OCI-LY3 (cell line): ENCODE data around the gene OR5K3.

ENCODE experiments used
- H2AFZ ChIP-seq: fragments of 200-600, 300-600 bp; shearing (Covaris generic); 2 replicates; pipeline ENCODE4 v1.6.0; 2014; ENCODE audit warnings: antibody characterized with exemption, low read depth, low read length
- H3K27ac ChIP-seq: fragments of 200-600, 300-600 bp; sonication (generic); 2 replicates; pipeline ENCODE4 v1.5.1; 2014; ENCODE audit warnings: mild to moderate bottlenecking, low read length, moderate library complexity, mixed read lengths
- H3K27me3 ChIP-seq: fragments of 200-600, 300-600 bp; sonication (generic); 2 replicates; pipeline ENCODE4 v1.6.1; 2014; ENCODE audit warnings: low read depth, low read length, mixed read lengths
- H3K36me3 ChIP-seq: fragments of 200-600, 300-600 bp; sonication (generic); replicated peaks from 2 replicates; pipeline ENCODE3; 2014; ENCODE audit warnings: low read depth, low read length, mixed read lengths
- H3K4me1 ChIP-seq: fragments of 300-600, 200-600 bp; sonication (generic); 2 replicates; pipeline ENCODE4 v1.6.1; 2014; ENCODE audit warnings: low read length, mixed read lengths
- H3K4me2 ChIP-seq: fragments of 200-600, 300-600 bp; sonication (generic); 2 replicates; pipeline ENCODE4 v1.6.1; 2014; ENCODE audit warnings: low read length, mixed read lengths
- H3K4me3 ChIP-seq: fragments of 300-600, 200-600 bp; sonication (generic); 2 replicates; pipeline ENCODE4 v1.5.1; 2014; ENCODE audit warnings: antibody characterized with exemption, mild to moderate bottlenecking, low read length, moderate library complexity
- H3K79me2 ChIP-seq: fragments of 300-600, 200-600 bp; shearing (Covaris generic); 2 replicates; pipeline ENCODE4 v1.6.1; 2014; ENCODE audit warnings: mild to moderate bottlenecking, low read length, mixed read lengths
- H3K9ac ChIP-seq: fragments of 300-600, 200-600 bp; shearing (Covaris generic); 2 replicates; pipeline ENCODE4 v1.6.0; 2014; ENCODE audit warnings: mild to moderate bottlenecking, low read length, moderate library complexity
- H3K9me3 ChIP-seq: fragments of 200-600, 300-600 bp; shearing (Covaris generic); 2 replicates; pipeline ENCODE4 v1.6.1; 2014; ENCODE audit warnings: low read length, mixed read lengths; ENCODE audit not compliant: insufficient read depth
- H4K20me1 ChIP-seq: fragments of 200-600, 300-600 bp; sonication (generic); 2 replicates; pipeline ENCODE4 v1.6.1; 2016; ENCODE audit warnings: low read length, mixed read lengths; ENCODE audit not compliant: insufficient read depth
- EZH2phosphoT487 ChIP-seq: fragments of 200-600 bp; shearing (Covaris generic); IDR thresholded peaks from 2 replicates; pipeline ENCODE4 v1.6.1; 2018; ENCODE audit warnings: antibody characterized with exemption, mixed run types, low read depth
- TF ChIP-seq, protein P1 (sequence below): fragments of 200-600, 300-600 bp; sonication (generic); IDR thresholded peaks from 2 replicates; pipeline ENCODE4 v1.5.1; 2014; ENCODE audit warnings: antibody characterized with exemption, low read length, low read depth

The OR5K3 gene

DNA sequence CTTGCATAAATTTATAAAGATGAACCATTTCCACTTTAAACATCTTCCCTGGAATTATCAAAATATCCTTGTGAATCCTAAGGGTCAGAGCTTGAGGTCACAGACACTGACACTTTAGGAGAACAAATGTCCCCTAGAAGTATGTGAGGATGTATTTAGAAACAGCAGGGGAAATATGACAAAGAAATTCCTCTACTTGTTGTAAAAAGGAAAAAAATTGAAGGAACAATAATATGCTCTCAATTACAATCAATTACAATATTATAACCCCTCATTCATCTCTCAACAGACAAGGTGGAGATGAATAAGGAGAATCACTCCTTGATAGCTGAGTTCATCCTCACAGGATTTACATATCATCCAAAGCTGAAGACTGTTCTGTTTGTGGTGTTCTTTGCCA is at the start of gene OR5K3:
Gene OR5K3, plus strand, starts transcription at position 301 of the 400 bp plus-strand sequence. Its CDS starts 0 bp downstream, at position 301.
- Histone ChIP-seq H3K36me3 (no peaks in the 10 kb centered on the region), H3K4me3 (no peak within 1 kb of the TSS), H3K4me1 (no peaks in the 10 kb centered on the region), H2AFZ (no peak within 1 kb of the TSS), H3K27me3 (no peaks in the 10 kb centered on the region), H3K9ac (no peak within 1 kb of the TSS), H4K20me1 (no peaks in the 10 kb centered on the region), H3K9me3 (no peaks in the 10 kb centered on the region), H3K27ac (no peak within 1 kb of the TSS), H3K4me2 (no peak within 1 kb of the TSS), H3K79me2 (no peaks in the 10 kb centered on the region)
- TF ChIP-seq EZH2phosphoT487: no peak
- TF ChIP-seq, protein P1, sequence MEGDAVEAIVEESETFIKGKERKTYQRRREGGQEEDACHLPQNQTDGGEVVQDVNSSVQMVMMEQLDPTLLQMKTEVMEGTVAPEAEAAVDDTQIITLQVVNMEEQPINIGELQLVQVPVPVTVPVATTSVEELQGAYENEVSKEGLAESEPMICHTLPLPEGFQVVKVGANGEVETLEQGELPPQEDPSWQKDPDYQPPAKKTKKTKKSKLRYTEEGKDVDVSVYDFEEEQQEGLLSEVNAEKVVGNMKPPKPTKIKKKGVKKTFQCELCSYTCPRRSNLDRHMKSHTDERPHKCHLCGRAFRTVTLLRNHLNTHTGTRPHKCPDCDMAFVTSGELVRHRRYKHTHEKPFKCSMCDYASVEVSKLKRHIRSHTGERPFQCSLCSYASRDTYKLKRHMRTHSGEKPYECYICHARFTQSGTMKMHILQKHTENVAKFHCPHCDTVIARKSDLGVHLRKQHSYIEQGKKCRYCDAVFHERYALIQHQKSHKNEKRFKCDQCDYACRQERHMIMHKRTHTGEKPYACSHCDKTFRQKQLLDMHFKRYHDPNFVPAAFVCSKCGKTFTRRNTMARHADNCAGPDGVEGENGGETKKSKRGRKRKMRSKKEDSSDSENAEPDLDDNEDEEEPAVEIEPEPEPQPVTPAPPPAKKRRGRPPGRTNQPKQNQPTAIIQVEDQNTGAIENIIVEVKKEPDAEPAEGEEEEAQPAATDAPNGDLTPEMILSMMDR: no peak

- no peak for TF ChIP-seq EZH2phosphoT487
- TF ChIP-seq, protein P1: no peak
- Histone ChIP-seq H3K4me3 (no peak overlapping the region), H3K9me3 (no peaks in the 10 kb centered on the region), H3K4me2 (no peak overlapping the region), H3K27ac (no peak overlapping the region), H3K36me3 (no peaks in the 10 kb centered on the region), H2AFZ (no peak overlapping the region), H3K79me2 (no peaks in the 10 kb centered on the region), H3K27me3 (peaks cover 15% of the 10 kb centered on the region), H3K9ac (no peak overlapping the region), H4K20me1 (no peaks in the 10 kb centered on the region), H3K4me1 (0 out of 2 replicates have a peak, but pooled peaks cover 3% of the 10 kb centered on the region)
These were observed 48.7 kb upstream of the OR5K3 start for GRCh38 chr3:98341758-98342157.

- no peak overlapping the region for H3K4me3 ChIP-seq
- 0 out of 2 replicates have a peak, but pooled peaks cover 3% of the 10 kb centered on the region for H3K4me1 ChIP-seq
- H3K4me2 ChIP-seq: peak overlapping the region; percentile 31; the same call in 1 of the 2 replicates
- no peaks in the 10 kb centered on the region for H4K20me1 ChIP-seq
- TF ChIP-seq EZH2phosphoT487: no peak
- TF ChIP-seq, protein P1: peak; percentile 93
- no peaks in the 10 kb centered on the region for H3K36me3 ChIP-seq
- no peaks in the 10 kb centered on the region for H3K9me3 ChIP-seq
- H3K9ac ChIP-seq: no peak overlapping the region
- no peak overlapping the region for H2AFZ ChIP-seq
- peaks cover 21% of the 10 kb centered on the region for H3K27me3 ChIP-seq
- no peaks in the 10 kb centered on the region for H3K79me2 ChIP-seq
- no peak overlapping the region for H3K27ac ChIP-seq
These were observed 46.6 kb upstream of the OR5K3 start for GRCh38 chr3:98343647-98344507.

- H2AFZ ChIP-seq: no peak overlapping the region
- H4K20me1 ChIP-seq: no peaks in the 10 kb centered on the region
- no peak overlapping the region for H3K27ac ChIP-seq
- no peak overlapping the region for H3K4me2 ChIP-seq
- no peaks in the 10 kb centered on the region for H3K4me1 ChIP-seq
- TF ChIP-seq EZH2phosphoT487: no peak
- TF ChIP-seq, protein P1: no peak
- H3K79me2 ChIP-seq: no peaks in the 10 kb centered on the region
- no peak overlapping the region for H3K9ac ChIP-seq
- H3K9me3 ChIP-seq: no peaks in the 10 kb centered on the region
- no peaks in the 10 kb centered on the region for H3K36me3 ChIP-seq
- 0 out of 2 replicates have a peak, but pooled peaks cover 12% of the 10 kb centered on the region for H3K27me3 ChIP-seq
- H3K4me3 ChIP-seq: no peak overlapping the region
These were observed 40.4 kb upstream of the OR5K3 start for GRCh38 chr3:98350082-98350481.
